DND-41 (cell line): Measurements from ENCODE around the gene ERC2.

Source experiments
- CTCF ChIP-seq: IDR thresholded peaks from 2 replicates; pipeline ENCODE4 v1.5.1; 2012; ENCODE audit warnings: borderline replicate concordance, low read length, moderate library complexity, mild to moderate bottlenecking; ENCODE audit not compliant: poor library complexity, severe bottlenecking; ENCODE audit errors: extremely low read depth
- EZH2 ChIP-seq: IDR thresholded peaks from 3 replicates; pipeline ENCODE4 v1.6.1; 2012; ENCODE audit warnings: borderline replicate concordance, low read depth, mild to moderate bottlenecking, moderate library complexity, low read length, inconsistent platforms; ENCODE audit not compliant: severe bottlenecking

DNA sequence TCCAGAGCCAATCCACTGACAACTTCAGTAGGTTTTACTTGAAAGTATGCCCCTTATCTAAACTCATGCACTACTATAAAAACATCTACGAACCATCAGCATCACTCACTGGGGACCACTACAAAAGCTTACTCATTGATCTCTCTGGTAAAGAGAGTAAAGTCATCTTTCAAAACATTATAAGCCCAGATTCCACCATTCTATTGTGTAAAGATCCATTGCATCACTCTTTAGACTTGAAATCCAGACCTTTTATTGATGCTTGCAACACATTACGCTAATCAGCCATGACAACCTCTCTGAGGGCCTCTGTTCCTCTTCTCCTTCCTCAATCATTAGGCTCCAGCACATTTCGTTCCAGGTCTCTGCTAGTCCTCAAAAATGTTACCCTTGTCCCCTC lies 732.3 kb downstream of the ERC2 start:
- TF ChIP-seq CTCF: no peak
- TF ChIP-seq EZH2: no peak
